GM12892 (cell line): ENCODE results near the gene BSN.
A peak's percentile ranks its signal among the peaks of the same experiment; 100 is the strongest.

Source experiments
- DNase-seq: peaks from one replicate; pipeline ENCODE4 v3.0.0; 2011; ENCODE audit not compliant: insufficient read length
- FAIRE-seq: peaks from 2 replicates; lab custom pipeline; 2011; peaks lifted over from hg19 to GRCh38; lab: Jason Lieb, UNC
- POLR2A ChIP-seq: IDR thresholded peaks from 2 replicates; pipeline ENCODE4 v1.6.1; 2011; ENCODE audit warnings: low read depth, low read length, control low read depth
- POLR2AphosphoS5 ChIP-seq: IDR thresholded peaks from 2 replicates; pipeline ENCODE4 v1.6.1; 2011; ENCODE audit warnings: low read depth, low read length, control low read depth
- TAF1 ChIP-seq: IDR thresholded peaks from 2 replicates; pipeline ENCODE4 v1.6.1; 2011; ENCODE audit warnings: low read depth, mild to moderate bottlenecking, control low read depth, low read length, borderline replicate concordance

Gene BSN

DNA sequence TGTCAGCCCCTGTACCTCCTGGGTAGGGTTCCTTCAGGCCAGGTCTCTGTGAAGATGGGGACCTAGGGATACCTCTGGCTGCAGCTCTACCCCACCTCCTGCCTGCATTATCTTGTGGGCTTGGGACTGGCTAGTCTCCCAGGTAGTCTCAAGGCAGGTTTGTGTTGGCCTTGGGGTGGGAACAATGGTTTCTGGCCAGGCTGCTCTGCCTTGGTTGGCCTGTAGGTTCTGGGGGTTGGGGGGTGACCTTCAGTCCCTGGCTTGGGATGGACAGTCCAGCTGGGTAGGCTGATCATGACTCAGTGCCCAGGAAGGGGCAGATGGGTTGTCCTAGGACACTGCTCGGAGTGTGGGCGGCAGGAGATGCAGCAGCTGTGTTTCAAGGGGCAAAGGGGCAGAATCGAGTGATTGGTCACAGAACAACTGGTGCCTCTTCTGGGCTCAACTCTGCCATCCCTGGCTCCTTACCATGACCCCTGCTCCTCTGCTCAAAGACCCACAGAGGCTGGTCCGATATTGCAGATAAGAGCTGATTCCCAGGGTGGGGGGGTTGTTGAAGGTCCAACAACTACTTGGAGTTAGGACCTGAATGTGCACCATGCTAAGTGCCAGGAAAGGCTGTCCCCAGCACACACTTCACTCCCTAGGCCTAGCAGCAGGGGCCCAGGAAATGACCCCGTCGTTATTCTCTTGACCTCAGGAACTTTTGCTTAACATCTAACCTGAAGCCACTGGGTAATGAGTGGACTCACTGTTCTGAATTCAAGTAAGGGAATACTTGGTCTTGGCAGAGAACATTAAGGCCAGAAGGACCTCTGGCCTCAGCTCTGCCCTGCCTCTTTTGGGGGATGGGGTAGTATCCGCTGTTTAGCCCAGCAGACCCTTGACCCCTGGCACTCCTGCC, 18.1 kb upstream of the BSN start:
- no peak for FAIRE-seq
- TF ChIP-seq POLR2A (no peak), POLR2AphosphoS5 (no peak)
- DNase-seq: no peak

DNA sequence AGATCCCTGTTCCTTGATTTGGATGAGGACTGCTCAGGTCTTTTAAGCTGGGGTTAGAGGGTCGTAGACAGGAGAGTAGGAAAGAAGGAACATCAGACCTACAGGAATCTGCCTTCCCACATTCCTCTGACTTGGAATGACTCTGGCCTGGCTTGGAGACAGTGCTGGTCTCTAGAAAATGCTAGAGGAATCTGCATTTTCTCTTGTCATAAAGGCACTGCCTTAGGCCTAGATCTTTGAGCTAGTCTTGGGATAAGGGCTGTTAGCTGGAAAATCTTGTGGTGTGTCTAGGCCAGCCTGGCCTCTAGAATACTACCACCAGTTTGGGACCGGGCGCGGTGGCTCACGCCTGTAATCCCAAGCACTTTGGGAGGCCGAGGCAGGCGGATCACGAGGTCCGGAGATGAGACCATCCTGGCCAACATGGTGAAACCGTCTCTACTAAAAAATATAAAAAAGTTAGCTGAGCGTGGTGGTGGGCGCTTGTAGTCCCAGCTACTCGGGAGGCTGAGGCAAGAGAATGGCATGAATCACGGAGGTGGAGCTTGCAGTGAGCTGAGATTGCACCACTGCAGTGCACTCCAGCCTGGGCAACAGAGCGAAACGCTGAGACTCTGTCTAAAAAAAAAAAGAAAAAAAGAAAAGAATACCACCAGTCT, 17.3 kb upstream of the BSN start:
- FAIRE-seq (no peak), DNase-seq (no peak)
- TF ChIP-seq POLR2AphosphoS5: no peak
- TF ChIP-seq TAF1: no peak
- TF ChIP-seq POLR2A: no peak

DNA sequence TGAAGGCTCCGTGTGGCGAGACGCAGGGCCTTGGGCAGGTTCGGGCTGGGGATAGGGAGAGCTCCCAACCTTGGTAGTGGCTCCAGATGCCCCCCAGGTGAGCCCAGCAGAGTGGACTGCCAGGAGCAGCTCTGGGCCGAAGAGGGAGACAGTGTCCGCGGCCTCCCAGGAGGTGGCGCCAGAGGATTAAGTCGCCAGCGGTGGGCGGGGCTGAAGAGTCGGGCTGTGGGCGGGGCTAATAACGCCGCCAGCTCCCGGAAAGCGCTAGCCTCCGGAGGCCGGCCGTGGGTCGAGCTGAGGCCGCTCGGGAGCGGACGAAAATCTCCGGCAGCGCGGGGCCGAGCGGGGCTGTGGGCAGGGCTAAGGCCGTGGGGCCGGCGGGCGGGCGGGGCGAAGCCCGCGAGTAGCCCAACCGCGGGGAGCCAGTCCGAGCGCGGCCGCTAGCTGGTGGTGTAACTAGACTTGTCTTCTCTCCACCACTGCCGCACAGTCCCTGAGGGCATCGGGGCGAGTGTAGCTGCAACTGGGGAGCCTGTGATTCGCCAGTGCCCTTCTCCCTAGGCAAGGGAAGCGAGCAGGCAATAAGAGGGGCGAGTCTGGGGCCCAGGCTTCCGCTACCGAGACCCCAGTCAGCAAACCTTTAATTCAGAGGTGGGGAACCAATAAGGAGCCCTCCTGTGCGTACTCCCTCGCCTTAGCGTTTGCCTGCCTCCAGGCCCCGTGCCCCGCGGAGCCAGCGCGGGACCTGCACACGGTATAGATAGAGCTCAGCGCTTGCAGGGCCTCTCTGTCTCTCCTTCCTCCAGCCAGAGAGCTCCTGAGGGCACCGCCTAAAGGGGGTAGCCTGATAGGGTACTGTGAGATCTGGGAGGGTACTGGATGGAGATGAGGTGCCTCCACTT, 14.4 kb upstream of the BSN start:
- TF ChIP-seq POLR2AphosphoS5 (no peak), POLR2A (peak; percentile 35; the same call in 1 of the 2 replicates)
- FAIRE-seq: peak; percentile 95
- DNase-seq: peak; percentile 88

DNA sequence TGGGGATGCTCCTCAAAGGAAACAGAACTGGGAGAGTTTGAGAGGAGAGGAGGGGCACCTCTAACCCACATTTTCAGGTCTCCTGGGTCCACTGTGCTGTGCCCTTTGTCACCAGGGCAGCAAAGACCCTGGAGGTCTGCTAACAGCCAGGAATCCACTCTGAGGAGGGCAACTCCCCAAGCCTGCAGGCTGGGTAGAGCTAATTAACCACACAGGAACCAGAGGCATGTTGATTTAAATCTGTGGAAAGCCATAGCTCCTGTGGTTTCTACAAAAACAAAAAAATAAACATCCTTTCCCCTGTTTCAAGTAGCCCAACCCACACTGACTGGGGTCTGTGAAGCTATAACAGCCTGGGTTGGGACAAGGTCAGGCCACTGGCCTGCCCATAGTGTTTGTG, 2.2 kb upstream of the BSN start:
- no peak for DNase-seq
- TF ChIP-seq POLR2AphosphoS5 (no peak), POLR2A (no peak), TAF1 (no peak)
- FAIRE-seq: no peak

DNA sequence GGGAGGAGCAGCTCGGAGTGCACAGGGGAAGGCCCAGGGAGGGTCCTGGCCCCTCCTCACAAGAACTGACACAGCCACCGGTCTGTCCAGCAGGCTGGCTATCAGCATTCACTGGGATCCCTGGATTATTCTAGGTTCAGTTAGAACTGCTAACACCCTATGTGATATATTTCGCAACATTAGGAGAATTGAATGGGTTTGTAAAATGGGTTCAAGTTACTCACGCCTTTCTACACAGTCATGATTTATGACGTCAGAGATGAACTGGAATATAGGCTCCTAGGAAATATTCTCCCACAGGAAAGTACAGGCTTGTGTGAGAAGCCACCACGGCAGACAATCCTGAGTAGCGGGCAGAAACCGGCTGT, 969 bp upstream of the BSN start:
- no peak for FAIRE-seq
- no peak for DNase-seq
- TF ChIP-seq TAF1 (no peak), POLR2A (no peak), POLR2AphosphoS5 (no peak)

DNA sequence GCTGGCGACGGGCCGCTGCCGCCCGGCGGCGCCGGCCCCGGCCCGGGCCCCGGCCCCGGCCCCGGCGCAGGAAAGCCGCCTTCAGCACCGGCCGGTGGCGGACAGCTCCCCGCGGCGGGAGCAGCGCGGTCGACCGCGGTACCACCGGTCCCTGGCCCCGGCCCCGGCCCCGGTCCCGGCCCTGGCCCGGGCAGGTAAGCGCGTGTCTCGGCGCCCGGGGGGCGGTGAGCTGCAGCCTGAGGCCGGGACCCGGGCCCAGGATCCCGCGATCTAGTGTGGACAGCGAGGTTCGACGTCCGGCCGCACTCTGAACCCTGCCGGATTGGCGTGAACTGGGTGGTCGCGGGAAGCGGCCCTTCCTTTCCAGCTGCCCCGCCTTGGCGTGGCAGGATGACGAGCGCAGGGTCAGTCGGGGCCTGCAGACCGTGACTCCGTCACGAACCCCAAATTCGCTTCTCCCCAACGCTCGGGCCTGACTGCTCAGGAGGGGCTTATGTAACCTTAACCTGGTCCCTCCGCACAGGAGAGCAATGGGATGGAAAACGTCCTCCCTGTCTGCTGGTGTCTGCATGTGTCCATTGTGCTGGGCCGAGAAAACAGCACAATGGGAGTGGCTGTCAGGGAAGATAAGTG, 472 bp downstream of the BSN start:
- FAIRE-seq: no peak
- peak; percentile 70 for DNase-seq
- no peak for TF ChIP-seq POLR2AphosphoS5
- no peak for TF ChIP-seq POLR2A
- no peak for TF ChIP-seq TAF1

DNA sequence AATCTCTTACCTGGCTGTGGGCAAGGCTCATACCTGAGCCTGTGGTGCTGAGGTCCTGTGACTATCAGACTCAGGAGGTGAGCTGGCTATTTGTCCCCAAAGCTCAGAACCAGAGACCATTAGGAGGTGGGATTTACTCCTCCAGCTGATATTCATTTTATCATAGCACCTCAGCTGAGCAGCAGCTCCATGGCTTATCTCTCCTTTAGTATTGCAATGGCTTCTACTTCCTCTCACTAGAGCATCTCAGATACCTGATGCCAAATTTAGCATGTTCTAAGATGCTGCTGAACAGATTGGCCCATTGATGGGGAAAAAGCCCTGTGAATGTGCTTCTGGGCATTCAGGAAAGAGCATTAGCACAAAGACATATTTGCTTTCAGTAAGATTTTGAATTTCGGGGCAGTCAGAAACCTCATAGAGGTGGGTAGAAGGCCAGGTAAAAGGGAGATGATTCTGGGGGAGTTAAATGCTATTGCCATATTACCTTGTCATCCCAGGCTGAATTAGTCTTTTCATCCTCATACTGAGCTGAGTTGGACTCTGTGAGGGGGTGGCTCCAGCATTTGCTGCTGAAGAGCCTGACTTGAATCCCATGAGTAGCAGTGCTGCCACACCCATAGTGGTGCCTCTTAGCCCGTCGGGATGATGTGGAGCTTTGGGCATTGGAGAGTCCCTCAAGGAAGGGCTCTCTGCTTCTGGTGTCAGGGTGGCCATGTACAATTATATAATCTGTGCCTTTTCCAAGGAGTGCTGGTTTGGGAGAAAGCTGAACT, 2.4 kb downstream of the BSN start:
- no peak for FAIRE-seq
- DNase-seq: no peak
- TF ChIP-seq POLR2A (no peak), TAF1 (no peak), POLR2AphosphoS5 (no peak)

DNA sequence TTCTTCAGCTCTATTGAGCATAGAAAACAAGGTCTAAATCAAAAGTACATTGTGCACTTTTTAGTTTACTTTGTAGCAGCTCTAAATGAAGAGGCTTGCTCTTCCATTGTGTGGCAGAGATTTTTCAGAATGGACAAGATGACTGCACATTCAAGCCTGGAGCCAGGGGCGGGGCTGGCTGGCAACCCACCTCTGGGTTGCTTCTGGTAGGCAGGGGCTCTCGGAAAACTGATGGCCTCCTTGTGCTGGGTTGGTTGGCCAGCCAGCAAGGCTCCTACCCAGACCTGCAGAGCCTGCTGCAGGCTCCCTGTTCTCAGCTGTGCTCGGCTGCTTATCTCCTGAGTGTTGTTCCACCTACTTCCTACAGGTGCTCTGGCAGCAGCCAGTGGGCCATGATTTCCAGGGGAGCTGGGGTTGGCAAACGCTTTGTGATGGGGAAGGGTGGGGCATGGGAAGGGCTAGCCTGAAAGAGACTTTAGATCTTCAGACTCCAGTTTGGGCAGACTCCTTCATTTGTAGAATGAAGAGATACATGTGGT, 8.8 kb downstream of the BSN start:
- DNase-seq (no peak), FAIRE-seq (no peak)
- TF ChIP-seq POLR2AphosphoS5 (no peak), POLR2A (no peak)

DNA sequence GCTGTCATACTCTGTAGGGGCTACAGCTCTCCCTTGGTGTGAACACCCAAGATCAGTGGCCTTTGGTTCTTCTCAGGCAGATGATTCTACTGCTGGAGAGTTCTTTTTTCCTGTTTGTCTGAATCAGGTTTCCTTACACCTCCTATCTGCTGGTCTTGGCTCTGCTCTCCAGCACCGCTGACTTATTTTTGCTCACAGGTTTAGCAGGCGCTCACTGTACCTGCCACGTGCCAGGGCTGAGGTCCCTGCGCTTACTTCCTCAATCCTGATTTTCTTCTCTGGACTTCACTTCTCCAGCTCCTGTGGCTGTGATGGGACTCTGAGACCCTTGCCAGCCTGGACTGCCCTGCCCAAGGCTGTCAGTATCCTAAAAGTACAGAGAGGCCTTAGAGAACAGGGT, 9.5 kb downstream of the BSN start:
- FAIRE-seq (no peak), DNase-seq (no peak)
- TF ChIP-seq POLR2AphosphoS5 (no peak), POLR2A (no peak), TAF1 (no peak)

DNA sequence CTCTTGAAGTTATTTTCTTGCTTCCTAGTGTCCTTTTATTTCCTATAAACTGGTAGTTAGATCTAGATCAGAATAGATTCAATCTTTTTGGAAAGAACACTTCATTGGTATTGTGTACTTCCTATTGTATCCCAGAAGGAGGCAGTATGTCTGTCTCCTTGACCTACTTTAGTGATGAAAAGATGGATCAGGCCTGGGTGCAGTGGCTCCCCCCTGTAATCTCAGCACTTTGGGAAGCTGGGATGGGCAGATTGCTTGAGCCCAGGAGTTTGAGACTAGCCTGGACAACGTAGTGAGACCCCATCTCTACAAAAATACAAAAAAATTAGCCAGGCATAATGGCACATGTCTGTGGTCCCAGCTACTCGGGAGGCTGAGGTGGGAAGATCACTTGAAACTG, 12.0 kb downstream of the BSN start:
- no peak for FAIRE-seq
- no peak for TF ChIP-seq TAF1
- no peak for TF ChIP-seq POLR2AphosphoS5
- TF ChIP-seq POLR2A: no peak
- no peak for DNase-seq

DNA sequence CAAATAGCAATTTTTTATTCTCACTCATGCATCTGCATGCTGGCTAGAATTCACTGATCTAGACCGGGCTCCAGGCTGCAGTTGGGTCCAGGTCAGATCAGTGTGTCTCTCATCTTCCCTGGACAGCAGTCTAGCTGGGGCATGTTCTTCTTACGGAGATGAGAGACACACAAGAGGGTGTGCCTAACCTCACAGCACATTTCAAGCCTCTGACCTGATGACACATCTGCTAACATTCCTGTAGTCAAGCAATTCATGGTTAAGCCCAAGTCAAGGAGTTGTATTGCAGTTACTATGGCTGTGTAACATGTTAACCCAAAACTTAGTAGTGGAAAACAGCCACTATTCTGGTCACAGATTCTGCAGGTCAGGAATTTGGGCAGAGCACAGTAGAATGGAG, 13.1 kb downstream of the BSN start:
- FAIRE-seq: no peak
- no peak for DNase-seq
- no peak for TF ChIP-seq POLR2A
- TF ChIP-seq POLR2AphosphoS5: no peak
- no peak for TF ChIP-seq TAF1
